PC-3 (cell line): Measurements from ENCODE around the gene NANOGP8. TPM values are rescaled to one million over a fixed set of nuclear protein-coding genes. Genes with fewer than 3 reads are reported as not detected.

Experiments
- ATAC-seq: fragments of 200-7000 bp; cut with Tn5 transposase; 2 replicates; pipeline ENCODE4 v1.9.1; 2020; ENCODE audit warnings: mild to moderate bottlenecking, moderate library complexity
- BruUV-seq: library from RNA; stranded (reverse); fragments of 400-500 nt; replicated peaks from 2 replicates; lab custom pipeline; 2021; lab: Mats Ljungman, UMichigan
- CTCF ChIA-PET: fragments of 300-600 bp; sonication (Branson Sonifier 250); formaldehyde crosslinking; loops from one replicate; lab custom pipeline; 2022; ENCODE audit warnings: antibody characterized with exemption; lab: Charles Lee
- POLR2A ChIA-PET: fragments of 300-600 bp; sonication (Branson Sonifier 250); formaldehyde crosslinking; loops from one replicate; lab custom pipeline; 2022; ENCODE audit warnings: antibody characterized with exemption; ENCODE audit not compliant: unreplicated experiment; lab: Charles Lee
- DNase-seq: peaks from one replicate; pipeline ENCODE4 v3.0.0-alpha.2; 2015
- H2AFZ ChIP-seq: fragments of 300-600 bp; sonication (generic); 2 replicates; pipeline ENCODE4 v1.6.0; 2016; ENCODE audit warnings: antibody characterized with exemption, low read length
- H3F3A ChIP-seq: fragments of 300-600 bp; sonication (generic); one replicate; pipeline ENCODE4 v1.6.0; 2017; ENCODE audit warnings: antibody characterized with exemption, low read length, control low read depth, mild to moderate bottlenecking; ENCODE audit not compliant: unreplicated experiment
- H3K27ac ChIP-seq: fragments of 300-600 bp; sonication (generic); 2 replicates; pipeline ENCODE4 v1.5.1; 2016; ENCODE audit warnings: mild to moderate bottlenecking, low read length
- H3K27me3 ChIP-seq: fragments of 300-600 bp; sonication (generic); 2 replicates; pipeline ENCODE4 v1.6.1; 2016; ENCODE audit warnings: low read length, mixed read lengths
- H3K36me3 ChIP-seq: fragments of 300-600 bp; sonication (generic); 2 replicates; pipeline ENCODE4 v1.6.1; 2016; ENCODE audit warnings: low read depth, mixed run types, low read length, mixed read lengths
- H3K4me1 ChIP-seq: fragments of 300-600 bp; sonication (generic); 2 replicates; pipeline ENCODE4 v1.5.1; 2016; ENCODE audit warnings: low read length; ENCODE audit not compliant: insufficient read depth
- H3K4me2 ChIP-seq: fragments of 300-600 bp; sonication (generic); 2 replicates; pipeline ENCODE4 v1.6.0; 2016; ENCODE audit warnings: low read length
- H3K4me3 ChIP-seq: fragments of 300-600 bp; sonication (generic); 2 replicates; pipeline ENCODE4 v1.5.1; 2016; ENCODE audit warnings: mild to moderate bottlenecking, low read length, mixed read lengths
- H3K79me2 ChIP-seq: fragments of 300-600 bp; sonication (generic); 2 replicates; pipeline ENCODE4 v1.6.1; 2017; ENCODE audit warnings: low read length, mixed read lengths
- H3K9ac ChIP-seq: fragments of 300-600 bp; sonication (generic); 2 replicates; pipeline ENCODE4 v1.6.0; 2016; ENCODE audit warnings: mild to moderate bottlenecking, low read length
- H3K9me2 ChIP-seq: fragments of 300-600 bp; sonication (generic); replicated peaks from 2 replicates; pipeline ENCODE4 v1.6.1; 2016; ENCODE audit warnings: mixed run types, low read length, mixed read lengths
- H3K9me3 ChIP-seq: fragments of 300-600 bp; sonication (generic); 2 replicates; pipeline ENCODE4 v1.6.1; 2016; ENCODE audit warnings: low read length, mixed read lengths
- H4K20me1 ChIP-seq: fragments of 300-600 bp; sonication (generic); 2 replicates; pipeline ENCODE4 v1.6.1; 2016; ENCODE audit warnings: low read length, mixed read lengths
- EZH2 ChIP-seq: fragments of 300-600 bp; sonication (generic); IDR thresholded peaks from one replicate; pipeline ENCODE4 v1.6.1; 2017; ENCODE audit warnings: antibody characterized with exemption, mild to moderate bottlenecking, low read length; ENCODE audit not compliant: unreplicated experiment
- EZH2phosphoT487 ChIP-seq: fragments of 300-600 bp; sonication (generic); IDR thresholded peaks from 2 replicates; pipeline ENCODE4 v1.6.1; 2018; ENCODE audit warnings: mild to moderate bottlenecking, antibody characterized with exemption, low read length, borderline replicate concordance
- intact Hi-C: fragments of 100-400 bp; cut with micrococcal nuclease; formaldehyde crosslinking; loops from 2 replicates; pipeline ENCODE4 v1.9.0; 2023
- total RNA-seq: library from RNA; depleted of rRNA; stranded (reverse); fragments of >200 nt; gene quantifications from 2 replicates; pipeline ENCODE4 v1.2.3, GENCODE V29; 2014
- TF ChIP-seq, protein P1 (sequence below): fragments of 300-600 bp; sonication (generic); conservative IDR thresholded peaks from 2 replicates; pipeline ENCODE4 v1.5.1; 2017; ENCODE audit warnings: antibody characterized with exemption, low read depth, mild to moderate bottlenecking, low read length

The NANOGP8 gene
- total RNA-seq, 1 experiment from 2014 or later: not detected

DNA sequence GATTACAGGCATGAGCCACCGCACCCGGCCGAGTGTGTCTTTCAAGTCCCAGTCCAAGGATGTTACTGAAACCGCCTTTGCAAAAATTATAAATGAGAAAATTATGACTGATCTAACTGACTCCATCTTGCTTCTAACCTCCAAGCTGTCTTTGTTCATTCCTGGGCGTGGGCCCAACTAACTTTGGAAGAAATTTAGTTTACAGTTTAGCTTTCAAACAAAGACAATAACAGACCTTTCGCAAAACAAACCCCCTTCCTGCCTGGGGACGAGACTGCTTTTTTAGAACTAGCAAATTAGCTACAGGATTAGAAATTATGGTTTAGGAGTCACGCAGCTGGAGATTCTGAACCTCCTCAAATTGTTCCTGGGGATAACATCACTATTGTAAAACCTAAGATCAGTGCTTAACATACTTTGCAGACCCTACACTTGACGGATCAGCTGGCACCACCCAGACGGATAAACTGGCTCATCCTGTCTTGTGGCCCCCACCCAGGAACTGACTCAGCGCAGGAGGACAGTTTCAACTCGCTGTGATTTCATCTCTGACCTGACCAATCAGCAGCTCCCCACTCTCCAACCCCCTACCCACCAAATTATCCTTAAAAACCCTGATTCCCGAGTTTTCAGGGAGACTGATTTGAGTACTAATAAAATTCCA, 23.8 kb downstream of the NANOGP8 start:
- Histone ChIP-seq H3K79me2 (no peaks in the 10 kb centered on the region), H3F3A (no peaks in the 10 kb centered on the region), H3K9me3 (no peaks in the 10 kb centered on the region), H3K27ac (no peak overlapping the region), H3K4me1 (peaks cover 11% of the 10 kb centered on the region), H3K9ac (no peak overlapping the region), H3K4me2 (peak overlapping the region; percentile 31), H3K36me3 (no peaks in the 10 kb centered on the region), H3K9me2 (no peaks in the 10 kb centered on the region), H3K27me3 (no peaks in the 10 kb centered on the region), H4K20me1 (no peaks in the 10 kb centered on the region), H2AFZ (peak overlapping the region; percentile 55; the same call in 1 of the 2 replicates), H3K4me3 (no peak overlapping the region)
- no TSS peak for BruUV-seq
- intact Hi-C loops: no loop called here
- CTCF ChIA-PET: no interaction called here
- POLR2A ChIA-PET: no interaction called here
- TF ChIP-seq EZH2phosphoT487 (no peak), EZH2 (no peak)
- TF ChIP-seq, protein P1, sequence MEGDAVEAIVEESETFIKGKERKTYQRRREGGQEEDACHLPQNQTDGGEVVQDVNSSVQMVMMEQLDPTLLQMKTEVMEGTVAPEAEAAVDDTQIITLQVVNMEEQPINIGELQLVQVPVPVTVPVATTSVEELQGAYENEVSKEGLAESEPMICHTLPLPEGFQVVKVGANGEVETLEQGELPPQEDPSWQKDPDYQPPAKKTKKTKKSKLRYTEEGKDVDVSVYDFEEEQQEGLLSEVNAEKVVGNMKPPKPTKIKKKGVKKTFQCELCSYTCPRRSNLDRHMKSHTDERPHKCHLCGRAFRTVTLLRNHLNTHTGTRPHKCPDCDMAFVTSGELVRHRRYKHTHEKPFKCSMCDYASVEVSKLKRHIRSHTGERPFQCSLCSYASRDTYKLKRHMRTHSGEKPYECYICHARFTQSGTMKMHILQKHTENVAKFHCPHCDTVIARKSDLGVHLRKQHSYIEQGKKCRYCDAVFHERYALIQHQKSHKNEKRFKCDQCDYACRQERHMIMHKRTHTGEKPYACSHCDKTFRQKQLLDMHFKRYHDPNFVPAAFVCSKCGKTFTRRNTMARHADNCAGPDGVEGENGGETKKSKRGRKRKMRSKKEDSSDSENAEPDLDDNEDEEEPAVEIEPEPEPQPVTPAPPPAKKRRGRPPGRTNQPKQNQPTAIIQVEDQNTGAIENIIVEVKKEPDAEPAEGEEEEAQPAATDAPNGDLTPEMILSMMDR: no peak
- ATAC-seq (no peak), DNase-seq (peak; percentile 41)

GRCh38 chr15:35060591-35060990, 24.5 kb downstream of the NANOGP8 start:
- Histone ChIP-seq H3K9ac (no peak overlapping the region), H3K4me1 (peaks cover 11% of the 10 kb centered on the region), H3K36me3 (no peaks in the 10 kb centered on the region), H4K20me1 (no peaks in the 10 kb centered on the region), H3K4me2 (no peak overlapping the region), H3F3A (no peaks in the 10 kb centered on the region), H3K79me2 (no peaks in the 10 kb centered on the region), H3K4me3 (no peak overlapping the region), H3K27me3 (no peaks in the 10 kb centered on the region), H3K9me3 (no peaks in the 10 kb centered on the region), H3K27ac (no peak overlapping the region), H2AFZ (no peak overlapping the region), H3K9me2 (no peaks in the 10 kb centered on the region)
- no peak for TF ChIP-seq EZH2phosphoT487
- no peak for TF ChIP-seq EZH2
- TF ChIP-seq, protein P1: no peak
- intact Hi-C loops: no loop called here
- BruUV-seq: no TSS peak
- ATAC-seq (no peak), DNase-seq (no peak)
- POLR2A ChIA-PET: no interaction called here
- CTCF ChIA-PET: interaction anchor here (0.6 kb wide), 1 partner anchor 229 kb away, joined by 3 read pairs; no protein-coding TSS in a partner anchor

DNA sequence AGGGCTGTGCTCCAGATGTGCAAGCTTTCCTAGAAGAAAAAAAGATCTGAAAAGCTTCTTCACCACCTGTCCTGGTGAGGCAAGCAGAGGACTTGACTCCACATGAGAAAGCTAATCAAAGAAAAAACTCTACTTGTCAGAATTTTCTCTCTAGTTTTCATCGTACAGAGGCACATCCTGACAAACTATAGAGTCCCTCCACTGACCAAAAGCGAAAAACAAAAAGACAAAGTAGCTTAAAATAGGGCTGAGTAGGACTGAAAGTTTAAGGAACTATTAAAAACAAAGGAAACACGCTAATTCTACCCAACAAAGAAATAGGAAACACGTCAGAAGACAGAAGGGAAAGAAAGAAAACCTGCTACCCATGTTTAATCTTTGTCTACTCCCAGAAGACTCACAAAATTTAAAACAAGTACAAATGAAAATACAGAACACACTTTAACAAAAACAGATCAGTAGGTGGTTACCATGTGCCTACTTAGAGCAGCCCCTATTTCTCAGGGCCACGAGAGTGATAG, 26.5 kb downstream of the NANOGP8 start:
- BruUV-seq: no TSS peak
- Histone ChIP-seq H3K36me3 (no peaks in the 10 kb centered on the region), H3K9ac (no peak overlapping the region), H3K27ac (no peak overlapping the region), H3F3A (no peaks in the 10 kb centered on the region), H3K79me2 (no peaks in the 10 kb centered on the region), H4K20me1 (no peaks in the 10 kb centered on the region), H2AFZ (no peak overlapping the region), H3K4me3 (no peak overlapping the region), H3K9me2 (no peaks in the 10 kb centered on the region), H3K4me2 (no peak overlapping the region), H3K4me1 (peaks cover 11% of the 10 kb centered on the region), H3K27me3 (no peaks in the 10 kb centered on the region), H3K9me3 (no peaks in the 10 kb centered on the region)
- ChIA-PET CTCF (no interaction called here), POLR2A (no interaction called here)
- ATAC-seq (no peak), DNase-seq (no peak)
- TF ChIP-seq EZH2phosphoT487 (no peak), EZH2 (no peak)
- TF ChIP-seq, protein P1: no peak
- intact Hi-C loops: no loop called here
